Gastrocnemius medialis (tissue), 4 donors: ENCODE data around the gene NCK1.

Source experiments
- POLR2A ChIP-seq, 2 donors: fragments of 450-650 bp; IDR thresholded peaks; one replicate each; pipeline ENCODE4 v1.6.1; 2017; ENCODE audit warnings: antibody characterized with exemption in 2 of 2, mild to moderate bottlenecking in 2 of 2, moderate library complexity in 2 of 2
- TF ChIP-seq, protein P1 (sequence below), 5 experiments: fragments of 450-650 bp in 3 of 5; fragments of 200-600 bp in 2 of 5; sonication (generic) in 2 of 5; IDR thresholded peaks in 4 of 5; conservative IDR thresholded peaks in 1 of 5; 1 replicate in 4 of 5; 2 replicates in 1 of 5; pipeline ENCODE4 v1.5.1; 2016 to 2019; ENCODE audit warnings: antibody characterized with exemption in 5 of 5, mild to moderate bottlenecking in 3 of 5, moderate library complexity in 3 of 5

DNA sequence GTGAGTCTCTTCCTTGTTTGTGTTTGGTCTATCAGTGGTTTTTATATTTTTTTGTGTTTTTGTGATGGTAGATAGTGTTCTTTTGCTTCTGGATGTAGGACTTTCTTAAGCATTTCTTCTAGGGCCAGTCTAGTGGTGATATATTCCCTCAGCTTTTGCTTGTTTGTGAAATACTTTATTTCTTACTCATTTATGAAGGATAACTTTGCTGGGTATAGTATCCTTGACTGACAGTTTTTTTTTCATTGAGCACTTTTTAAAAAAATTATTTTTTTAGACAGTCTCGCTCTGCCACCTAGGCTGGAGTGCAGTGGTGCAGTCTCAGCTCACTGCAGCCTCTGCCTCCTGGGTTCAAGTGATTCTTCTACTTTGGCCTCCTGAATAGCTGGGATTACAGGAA, 41.9 kb downstream of the NCK1 start:
- TF ChIP-seq, protein P1, sequence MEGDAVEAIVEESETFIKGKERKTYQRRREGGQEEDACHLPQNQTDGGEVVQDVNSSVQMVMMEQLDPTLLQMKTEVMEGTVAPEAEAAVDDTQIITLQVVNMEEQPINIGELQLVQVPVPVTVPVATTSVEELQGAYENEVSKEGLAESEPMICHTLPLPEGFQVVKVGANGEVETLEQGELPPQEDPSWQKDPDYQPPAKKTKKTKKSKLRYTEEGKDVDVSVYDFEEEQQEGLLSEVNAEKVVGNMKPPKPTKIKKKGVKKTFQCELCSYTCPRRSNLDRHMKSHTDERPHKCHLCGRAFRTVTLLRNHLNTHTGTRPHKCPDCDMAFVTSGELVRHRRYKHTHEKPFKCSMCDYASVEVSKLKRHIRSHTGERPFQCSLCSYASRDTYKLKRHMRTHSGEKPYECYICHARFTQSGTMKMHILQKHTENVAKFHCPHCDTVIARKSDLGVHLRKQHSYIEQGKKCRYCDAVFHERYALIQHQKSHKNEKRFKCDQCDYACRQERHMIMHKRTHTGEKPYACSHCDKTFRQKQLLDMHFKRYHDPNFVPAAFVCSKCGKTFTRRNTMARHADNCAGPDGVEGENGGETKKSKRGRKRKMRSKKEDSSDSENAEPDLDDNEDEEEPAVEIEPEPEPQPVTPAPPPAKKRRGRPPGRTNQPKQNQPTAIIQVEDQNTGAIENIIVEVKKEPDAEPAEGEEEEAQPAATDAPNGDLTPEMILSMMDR (IDR thresholded peaks at IDR 0.05 in 4 of 5, conservative IDR thresholded peaks at IDR 0.05 in 1 of 5), result no peak
- no peak for TF ChIP-seq POLR2A (IDR thresholded peaks at IDR 0.05)
